COLO668 (cell line): ENCODE data around the gene CCL4.
"Not testable (repeated sequence)": the region's sequence is repeated elsewhere in the genome, so short reads cannot be mapped to it uniquely, and the experiment has no call there.

ENCODE experiments used
- DNase-seq: peaks from one replicate; lab custom pipeline; 2025; ENCODE audit not compliant: unreplicated experiment; lab: John Stamatoyannopoulos, UW

The CCL4 gene

GRCh38 chr17:36103401-36103975 lies at the start of gene CCL4:
TSS of gene CCL4 (plus strand) at chr17:36103827. CDS start at chr17:36103906, 79 bp downstream.
- not testable (repeated sequence) for DNase-seq

DNA sequence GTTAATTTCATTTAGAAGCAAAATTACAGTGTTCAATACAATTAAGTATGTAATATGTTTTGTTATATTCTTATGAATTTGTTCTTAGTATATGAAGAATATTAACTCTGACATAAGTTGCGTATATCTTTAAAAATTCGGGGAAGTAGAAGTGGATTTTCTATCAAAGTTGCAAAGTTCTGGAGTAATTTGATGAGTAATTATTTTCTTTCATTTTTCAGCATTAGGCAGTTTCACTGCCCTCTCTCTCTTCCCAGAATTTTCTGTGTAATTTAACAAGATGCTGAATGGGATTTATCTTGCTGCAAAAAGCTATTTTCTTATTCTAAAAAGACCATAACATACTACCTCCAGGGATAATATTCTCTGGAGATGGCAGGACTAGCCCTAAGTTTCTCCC lies 48.5 kb upstream of the CCL4 start:
- DNase-seq: no peak

DNA sequence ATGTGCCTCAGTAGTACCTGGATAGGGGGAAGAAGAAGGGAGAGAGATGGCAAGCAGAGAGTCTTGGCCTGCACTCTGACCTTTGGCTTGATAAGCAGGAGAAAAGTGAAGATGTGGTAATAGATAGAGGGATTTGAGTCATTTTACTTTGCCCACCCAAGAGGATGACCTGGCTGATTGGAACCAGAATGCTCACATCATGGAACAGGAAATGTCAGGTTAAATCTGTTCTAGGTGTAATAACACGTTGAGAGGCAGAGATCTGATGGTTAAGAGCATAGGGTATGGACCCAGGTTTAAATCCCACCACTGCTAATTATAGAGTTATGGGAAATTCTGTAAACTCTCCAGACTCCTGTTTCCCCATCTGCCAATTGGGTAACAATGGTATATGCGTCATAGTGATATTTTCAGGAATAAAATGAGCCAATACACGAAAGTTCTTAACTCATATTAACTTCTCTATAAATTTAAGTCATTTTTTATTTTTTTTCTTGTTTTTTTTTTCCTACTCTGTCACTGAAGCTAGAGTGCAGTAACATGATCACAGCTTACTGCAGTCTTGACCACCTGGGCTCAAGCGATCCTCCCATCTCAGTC lies 47.6 kb upstream of the CCL4 start:
- DNase-seq: no peak

DNA sequence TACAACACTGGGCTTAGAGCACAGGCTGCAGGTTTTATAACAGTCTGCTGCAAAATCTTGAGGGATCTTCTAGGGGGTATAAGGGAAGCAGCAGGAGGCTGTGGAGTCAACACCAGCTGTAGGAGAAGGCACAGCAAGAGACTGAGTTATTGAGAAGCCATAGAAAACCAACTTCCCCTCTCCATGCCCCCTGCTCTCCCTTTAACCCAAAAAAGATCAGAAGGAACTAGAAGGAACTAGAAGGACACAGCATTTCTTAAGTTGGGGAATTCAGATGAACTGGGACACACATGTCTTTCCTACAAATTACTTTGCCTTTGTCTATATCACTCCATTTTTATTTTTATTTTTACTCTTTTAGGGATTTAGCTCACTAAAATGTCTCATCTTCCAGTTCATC lies 45.7 kb upstream of the CCL4 start:
- no peak for DNase-seq

- no peak for DNase-seq
These were observed 44.2 kb upstream of the CCL4 start for GRCh38 chr17:36059406-36059805.

DNA sequence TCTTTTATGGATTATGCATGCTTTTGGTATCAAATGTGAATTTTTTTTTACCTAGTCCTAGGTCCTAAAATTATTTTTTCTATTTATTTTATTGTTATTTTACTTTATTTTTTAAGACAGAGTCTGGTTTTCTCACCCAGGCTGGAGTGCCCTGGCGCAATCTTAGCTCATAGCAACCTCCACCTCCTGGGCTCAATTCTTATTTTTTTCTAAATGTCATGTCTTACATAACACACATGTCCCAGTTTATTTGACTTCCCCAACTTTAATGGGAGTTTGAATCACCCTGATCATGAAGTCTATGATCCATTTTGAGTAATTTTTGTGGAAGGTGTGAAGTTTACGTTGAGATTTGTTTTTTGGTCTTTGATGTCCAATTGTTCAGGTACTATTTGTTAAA lies 42.8 kb upstream of the CCL4 start:
- no peak for DNase-seq

GRCh38 chr17:36063786-36064541 lies 39.7 kb upstream of the CCL4 start, which contains the start of gene CCL18:
TSS of gene CCL18 (plus strand) at chr17:36064272. CDS start at chr17:36064343, 71 bp downstream.
- DNase-seq: no peak

DNA sequence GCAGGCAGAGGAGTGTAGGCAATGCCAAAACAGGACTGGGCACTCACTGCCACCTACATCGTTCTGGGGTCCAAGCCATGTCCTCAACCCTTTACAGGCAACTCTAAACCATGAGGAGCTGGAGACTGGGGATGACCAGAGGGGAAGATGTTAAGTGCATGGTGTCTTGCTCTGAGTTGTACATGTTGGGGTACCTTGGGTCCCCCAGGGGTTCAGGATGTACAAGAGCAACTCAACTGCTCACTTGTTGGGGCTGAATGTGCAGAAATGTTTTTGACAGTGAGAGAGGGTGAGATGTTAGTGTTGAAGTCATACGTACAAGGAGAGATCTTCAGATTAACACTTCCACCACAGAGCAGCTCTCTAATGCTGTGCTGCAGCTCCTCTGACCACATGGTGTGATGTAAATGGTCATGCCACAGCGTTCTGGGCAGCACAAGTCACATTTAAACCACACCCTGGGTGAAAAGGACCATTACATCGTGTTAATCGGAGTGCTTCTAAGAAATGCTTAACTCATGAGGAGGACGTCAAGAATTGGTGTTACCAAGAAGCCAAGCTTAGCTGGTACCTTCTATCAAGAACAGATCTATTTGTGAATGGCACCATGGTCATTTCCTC lies 37.2 kb upstream of the CCL4 start:
- no peak for DNase-seq

GRCh38 chr17:36068524-36068923 lies 35.1 kb upstream of the CCL4 start:
- no peak for DNase-seq

GRCh38 chr17:36069136-36069535 lies 34.5 kb upstream of the CCL4 start:
- no peak for DNase-seq

DNA sequence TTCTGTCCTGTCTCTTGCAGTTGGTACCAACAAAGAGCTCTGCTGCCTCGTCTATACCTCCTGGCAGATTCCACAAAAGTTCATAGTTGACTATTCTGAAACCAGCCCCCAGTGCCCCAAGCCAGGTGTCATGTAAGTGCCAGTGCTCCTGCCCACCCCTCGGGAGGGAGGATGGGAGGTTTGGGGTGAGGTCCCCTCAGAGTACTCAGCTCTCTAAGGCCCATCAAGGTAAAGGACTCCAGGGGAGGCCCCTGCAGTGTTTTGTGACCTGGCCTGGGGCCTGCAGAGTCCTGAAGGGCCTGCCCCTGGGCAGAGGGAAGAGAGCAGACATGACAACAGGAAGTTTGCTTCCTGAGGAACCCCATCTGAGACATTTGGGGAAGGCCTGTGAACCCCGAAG lies 33.2 kb upstream of the CCL4 start:
- no peak for DNase-seq

- DNase-seq: no peak
These were observed 31.9 kb upstream of the CCL4 start for GRCh38 chr17:36071751-36072150.

GRCh38 chr17:36072431-36073121 lies 31.1 kb upstream of the CCL4 start:
- peak; percentile 11 for DNase-seq

- DNase-seq: no peak
These were observed 29.3 kb upstream of the CCL4 start for GRCh38 chr17:36074365-36074764.

DNA sequence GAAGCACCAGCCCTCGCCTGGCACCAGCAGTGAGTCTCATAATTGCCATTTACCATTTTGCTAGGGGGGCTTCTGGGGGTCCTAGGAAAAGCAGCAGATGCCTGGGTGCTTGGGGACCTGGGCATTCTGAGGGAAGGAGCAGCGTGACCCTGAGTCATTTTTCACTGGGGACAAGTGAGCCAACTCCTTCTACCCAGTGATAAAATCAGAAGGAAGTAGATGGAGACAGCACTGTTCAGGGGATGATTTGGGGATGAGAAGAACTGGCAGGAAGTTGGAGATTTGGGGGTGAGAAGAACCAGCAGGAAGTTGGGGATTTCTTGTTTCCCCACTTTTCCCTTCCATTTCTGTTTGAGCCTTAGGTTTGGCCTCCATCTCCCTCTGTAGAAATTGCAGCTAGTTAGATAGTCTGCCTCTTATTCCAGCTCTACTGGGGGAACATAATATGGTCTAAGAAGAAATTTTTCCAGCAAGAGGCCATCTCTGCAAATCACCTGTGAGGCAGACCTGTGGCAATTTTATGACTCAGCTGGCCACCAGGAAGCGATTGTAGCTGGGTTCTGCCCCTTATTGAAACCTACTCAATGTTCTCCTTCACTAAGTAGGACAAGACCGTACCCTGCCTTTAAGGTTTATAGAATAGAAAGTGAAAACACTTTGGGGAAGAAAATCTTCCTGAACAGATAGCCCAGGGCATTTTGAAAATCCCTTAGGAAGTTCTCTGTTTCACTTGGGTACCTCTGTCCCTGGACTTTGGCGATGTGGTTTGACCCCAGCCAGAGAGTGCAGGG lies 21.8 kb upstream of the CCL4 start:
- DNase-seq: not testable (repeated sequence)

DNA sequence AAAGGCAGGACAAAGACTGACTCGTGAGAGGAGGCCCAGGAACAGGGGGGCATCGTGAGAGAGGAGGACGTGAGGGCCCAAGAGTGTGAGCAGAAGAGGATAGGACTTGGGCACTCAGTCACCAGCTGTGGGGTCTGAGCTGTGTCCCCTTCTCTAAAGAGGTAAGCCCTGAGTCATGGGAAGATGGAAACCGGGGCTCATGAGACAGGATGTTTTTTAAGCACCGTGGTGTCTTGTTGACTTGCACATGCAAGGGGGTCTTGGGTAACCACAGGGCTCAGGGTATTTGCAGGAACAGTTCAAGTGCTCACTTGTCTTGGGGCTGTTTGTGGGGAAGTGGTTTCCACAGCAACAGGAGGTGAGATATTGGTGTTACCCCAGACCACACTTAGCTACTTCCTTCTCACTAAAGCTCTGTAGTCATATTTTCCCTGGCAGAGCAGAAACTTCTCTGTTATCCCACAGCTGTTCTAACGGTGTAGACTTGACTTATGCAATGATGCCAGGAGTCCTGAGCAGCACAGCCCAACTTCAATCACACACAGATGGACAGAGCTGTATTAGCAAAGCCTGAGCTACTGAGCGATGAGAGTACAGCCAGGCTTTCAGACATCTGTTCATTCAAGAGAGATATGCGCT lies 21.0 kb upstream of the CCL4 start:
- not testable (repeated sequence) for DNase-seq

GRCh38 chr17:36083691-36084090 lies 19.9 kb upstream of the CCL4 start:
- not testable (repeated sequence) for DNase-seq

GRCh38 chr17:36085765-36086164 lies 17.9 kb upstream of the CCL4 start:
- DNase-seq: no peak

DNA sequence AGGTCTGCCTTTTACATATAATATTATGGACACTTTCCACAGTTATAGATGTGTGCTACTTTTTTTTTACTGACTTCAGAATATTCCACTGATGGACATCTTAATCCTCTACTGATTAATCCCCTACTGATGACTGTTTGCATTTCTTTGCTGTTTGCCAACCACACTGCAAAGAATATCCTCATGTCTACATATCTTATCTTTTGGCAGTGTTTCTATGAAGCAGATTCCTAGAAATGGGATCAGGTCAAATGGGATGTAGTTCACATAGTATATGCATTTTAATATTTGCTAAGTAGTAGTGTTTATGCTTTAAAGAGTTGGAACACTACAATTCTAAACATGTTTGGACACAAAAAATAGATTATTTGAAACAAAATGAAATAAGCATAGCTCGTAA lies 16.8 kb upstream of the CCL4 start:
- DNase-seq: no peak

DNA sequence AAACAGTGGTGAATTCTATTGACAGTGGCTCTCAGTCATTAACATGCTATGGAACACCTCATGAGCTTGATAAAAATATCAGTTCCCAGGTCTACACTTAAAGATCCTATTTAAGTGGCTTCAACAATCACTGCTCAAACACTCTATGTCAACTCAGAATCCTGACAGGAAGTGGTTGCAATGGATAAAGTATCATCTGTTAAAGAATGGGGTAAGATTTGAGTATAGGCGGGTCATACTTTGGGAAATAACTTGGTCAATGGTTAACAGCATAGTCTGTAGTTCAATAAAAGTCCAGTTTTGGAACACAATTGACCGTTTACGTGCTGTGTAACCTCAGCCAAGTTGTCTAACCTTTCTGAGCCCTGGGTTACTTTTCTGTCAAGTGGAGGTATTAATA lies 16.2 kb upstream of the CCL4 start:
- not testable (repeated sequence) for DNase-seq
